Left ventricle myocardium inferior (tissue), 1 donor: ENCODE measurements around the gene CEP162. TPM values are rescaled to one million over a fixed set of nuclear protein-coding genes. Genes with fewer than 3 reads are reported as not detected.
"Not testable (repeated sequence)": the region's sequence is repeated elsewhere in the genome, so short reads cannot be mapped to it uniquely, and the experiment has no call there.

Experiments
- DNase-seq: peaks from one replicate; pipeline ENCODE4 v3.0.0-alpha.2; 2020
- H3K27ac ChIP-seq: fragments of 200-600 bp; replicated peaks from 2 replicates; pipeline ENCODE4 v1.8.0; 2021
- H3K27me3 ChIP-seq: fragments of 200-600 bp; 2 replicates; pipeline ENCODE4 v1.8.0; 2021; ENCODE audit warnings: low read depth
- H3K36me3 ChIP-seq: fragments of 200-600 bp; 2 replicates; pipeline ENCODE4 v1.8.0; 2021
- H3K4me1 ChIP-seq: fragments of 200-600 bp; 2 replicates; pipeline ENCODE4 v1.8.0; 2021
- H3K4me3 ChIP-seq: fragments of 200-600 bp; 2 replicates; pipeline ENCODE4 v1.8.0; 2021; ENCODE audit warnings: mild to moderate bottlenecking, moderate library complexity
- H3K9me3 ChIP-seq: fragments of 200-600 bp; replicated peaks from 2 replicates; pipeline ENCODE4 v1.8.0; 2021
- CTCF ChIP-seq: fragments of 200-600 bp; IDR thresholded peaks from 2 replicates; pipeline ENCODE4 v1.8.0; 2021; ENCODE audit warnings: antibody characterized with exemption, mild to moderate bottlenecking, borderline replicate concordance
- intact Hi-C: fragments of 100-400 bp; cut with micrococcal nuclease; formaldehyde crosslinking; loops from one replicate; pipeline ENCODE4 v1.11.0; 2022
- total RNA-seq: library from RNA; stranded (reverse); fragmentation: NEBNext Ultra II Directional; extraction: Animal tissue kit (Norgen Biotek cat#: 25700); gene quantifications from one replicate; pipeline ENCODE4 v1.2.1, GENCODE V29; 2021
- donor health status: DM: no; HTN: yes; CAD: no; lungs with severe emphysema.

Gene CEP162
- total RNA-seq, 1 donor from 2014 or later = 4.0 TPM

GRCh38 chr6:84204011-84204410 lies 23.4 kb downstream of the CEP162 start:
- no peaks in the 10 kb centered on the region for H3K27me3 ChIP-seq
- H3K9me3 ChIP-seq = peaks cover 5% of the 10 kb centered on the region
- H3K27ac ChIP-seq = no peak overlapping the region
- peaks cover 35% of the 10 kb centered on the region for H3K36me3 ChIP-seq
- TF ChIP-seq CTCF = no peak
- no peak overlapping the region for H3K4me3 ChIP-seq
- DNase-seq = no peak
- H3K4me1 ChIP-seq = no peaks in the 10 kb centered on the region
- intact Hi-C loops = no loop called here

GRCh38 chr6:84199987-84200386 lies 27.5 kb downstream of the CEP162 start:
- H3K36me3 ChIP-seq = peaks cover 61% of the 10 kb centered on the region
- intact Hi-C loops, H3K9me3 ChIP-seq, H3K4me3 ChIP-seq, DNase-seq, H3K4me1 ChIP-seq, H3K27me3 ChIP-seq, H3K27ac ChIP-seq: not testable (repeated sequence)

DNA sequence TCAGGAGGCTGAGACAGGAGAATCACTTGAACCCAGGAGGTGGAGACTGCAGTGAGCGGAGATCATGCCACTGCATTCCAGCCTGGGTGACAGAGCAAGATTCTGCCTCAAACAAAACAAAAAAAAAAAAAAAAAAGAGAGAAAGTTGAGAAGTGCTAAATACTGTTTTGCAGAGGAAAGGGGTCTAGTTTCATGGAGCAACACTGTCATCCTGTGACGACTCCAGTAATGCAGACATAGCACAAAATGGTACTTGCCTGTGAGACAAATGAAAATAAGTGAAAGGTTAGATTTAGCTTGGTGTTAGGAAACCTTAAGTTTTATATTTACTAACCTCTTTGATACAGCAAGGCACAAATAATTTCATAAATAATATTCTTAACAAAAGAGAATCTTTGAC lies 29.7 kb downstream of the CEP162 start:
- Histone ChIP-seq H3K27ac (no peak overlapping the region), H3K9me3 (no peaks in the 10 kb centered on the region), H3K4me3 (no peak overlapping the region), H3K27me3 (no peaks in the 10 kb centered on the region), H3K36me3 (peaks cover 75% of the 10 kb centered on the region), H3K4me1 (no peaks in the 10 kb centered on the region)
- no peak for TF ChIP-seq CTCF
- no peak for DNase-seq
- intact Hi-C loops = no loop called here

GRCh38 chr6:84193114-84193708 lies 34.2 kb downstream of the CEP162 start:
- DNase-seq = no peak
- Histone ChIP-seq H3K4me3 (no peak overlapping the region), H3K27me3 (no peaks in the 10 kb centered on the region), H3K27ac (no peak overlapping the region), H3K36me3 (peaks cover 74% of the 10 kb centered on the region), H3K9me3 (no peaks in the 10 kb centered on the region), H3K4me1 (no peaks in the 10 kb centered on the region)
- intact Hi-C loops = no loop called here
- no peak for TF ChIP-seq CTCF

DNA sequence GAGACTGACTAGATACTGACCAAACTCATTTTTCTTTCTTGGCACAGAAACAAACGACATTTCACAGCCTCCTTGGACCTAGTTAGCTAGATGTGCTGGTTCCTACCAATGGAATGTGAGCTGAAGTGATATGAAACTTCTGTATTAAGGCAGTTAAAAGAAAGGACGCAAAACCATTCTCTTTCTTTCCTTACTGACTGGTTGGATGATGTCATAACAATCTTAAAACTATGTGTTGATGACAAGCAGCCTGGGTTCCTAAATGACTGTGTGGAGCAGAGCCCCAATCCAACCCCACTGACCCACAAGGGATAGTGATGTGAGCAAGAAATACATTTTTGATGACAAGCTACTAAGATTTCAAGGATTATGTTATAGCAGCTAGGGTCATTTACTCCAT lies 35.6 kb downstream of the CEP162 start:
- H3K36me3 ChIP-seq = peaks cover 61% of the 10 kb centered on the region
- H3K4me1 ChIP-seq = no peaks in the 10 kb centered on the region
- no peak overlapping the region for H3K27ac ChIP-seq
- intact Hi-C loops = no loop called here
- no peak for DNase-seq
- TF ChIP-seq CTCF = no peak
- H3K9me3 ChIP-seq = no peaks in the 10 kb centered on the region
- H3K27me3 ChIP-seq = no peaks in the 10 kb centered on the region
- H3K4me3 ChIP-seq = no peak overlapping the region

- H3K4me1 ChIP-seq, H3K27ac ChIP-seq, DNase-seq, intact Hi-C loops, H3K9me3 ChIP-seq, H3K4me3 ChIP-seq, H3K27me3 ChIP-seq: not testable (repeated sequence)
- H3K36me3 ChIP-seq = peaks cover 56% of the 10 kb centered on the region
These were observed 38.1 kb downstream of the CEP162 start for GRCh38 chr6:84189356-84189755.
